ENCODE results near the gene ATPAF2. TPM values are rescaled to one million over a fixed set of nuclear protein-coding genes. Genes with fewer than 3 reads are reported as not detected.

Gene ATPAF2
- total and polyA plus RNA-seq, 10 of the 15 experiments (the other 5 are each of a cell fraction or from before 2014, with no cell fraction given): 6.5 to 33.0 (median 26.5) TPM

- H3K27ac ChIP-seq (ENCODE audit: control insufficient read depth, insufficient read depth): no peak overlapping the region
- ChIA-PET POLR2A (interaction anchor here (1.5 to 1.6 kb wide), 2 partner anchors 13 to 19 kb away, joined by 4 to 6 read pairs; partner anchors contain the start of genes DRC3 and TOM1L2), CTCF (interaction anchor here (0.7 to 3.6 kb wide), 23 partner anchors 10 to 234 kb away, joined by 3 to 36 read pairs (median 5); partner anchors contain the start of genes DRC3 and TOM1L2), RAD21 (ENCODE audit: unreplicated experiment) (interaction anchor here (0.5 to 1.8 kb wide), 13 partner anchors 12 to 305 kb away, joined by 3 to 6 read pairs (median 3); partner anchors contain the start of genes DRC3 and TOM1L2), SMC1A (ENCODE audit: uncharacterized antibody, unreplicated experiment) (interaction anchor here (0.6 to 3.4 kb wide), 15 partner anchors 10 to 51 kb away, joined by 3 to 21 read pairs (median 4); partner anchors contain the start of genes DRC3 and TOM1L2)
- no peak overlapping the region for H3K4me3 ChIP-seq
- intact Hi-C loops (cut with micrococcal nuclease; ENCODE audit: unreplicated experiment): loop anchor here (1.0 kb wide), 1 partner anchor 48 kb away; no protein-coding TSS in a partner anchor
- no peaks in the 10 kb centered on the region for H3K36me3 ChIP-seq (ENCODE audit: control insufficient read depth in 2 of 2, insufficient read depth in 2 of 2, low read length in 1 of 2)
- TF ChIP-seq STAT1 (conservative IDR thresholded peaks at IDR 0.05) (no peak), NKRF (conservative IDR thresholded peaks at IDR 0.05) (no peak)
- TF ChIP-seq, protein P1, sequence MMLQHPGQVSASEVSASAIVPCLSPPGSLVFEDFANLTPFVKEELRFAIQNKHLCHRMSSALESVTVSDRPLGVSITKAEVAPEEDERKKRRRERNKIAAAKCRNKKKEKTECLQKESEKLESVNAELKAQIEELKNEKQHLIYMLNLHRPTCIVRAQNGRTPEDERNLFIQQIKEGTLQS (IDR thresholded peaks at IDR 0.05; ENCODE audit: borderline replicate concordance, extremely low read depth, low read depth, low read length): no peak
- no peak overlapping the region for H3K9ac ChIP-seq (ENCODE audit: control insufficient read depth, insufficient read depth, low read length)
- H2AFZ ChIP-seq (ENCODE audit: control insufficient read depth, low read depth, low read length): peak overlapping the region; percentile 47; the same call in 1 of the 2 replicates
- H3K79me2 ChIP-seq (ENCODE audit: control insufficient read depth, insufficient read depth, low read length): no peaks in the 10 kb centered on the region
- in situ Hi-C loops (cut with MboI): no loop called here
- no peaks in the 10 kb centered on the region for H4K20me1 ChIP-seq (ENCODE audit: control insufficient read depth, insufficient read depth)
- H3K27me3 ChIP-seq (replicated peaks in 1 of 2; ENCODE audit: control insufficient read depth in 2 of 2, insufficient read depth in 2 of 2, low read length in 1 of 2): no peaks in the 10 kb centered on the region; a peak in 1 of 4 replicates
- FAIRE-seq (no peak), ATAC-seq (no peak; the same call in 1 of the 3 replicates), DNase-seq (ENCODE audit: low read depth, low spot score) (no peak)
- H3K4me1 ChIP-seq (ENCODE audit: control insufficient read depth, insufficient read depth, low read length): no peaks in the 10 kb centered on the region; the same call in 1 of the 2 replicates
- no TSS peak for BruUV-seq (replicated peaks)
- no peaks in the 10 kb centered on the region for H3K9me3 ChIP-seq (replicated peaks; ENCODE audit: control insufficient read depth, insufficient read depth, low read length)
- WGBS (ENCODE audit: insufficient coverage, insufficient replicate concordance, low lambda C conversion rate, missing lambda C conversion rate): 0% methylated on average over 2 of the region's 2 CpGs
- H3K4me2 ChIP-seq (ENCODE audit: control insufficient read depth, insufficient read depth): no peak overlapping the region
Observed at GRCh38 chr17:17985153-17985552, 53.8 kb downstream of the ATPAF2 start.
